Pancreas (tissue), 10 donors: ENCODE data around the gene CCDC40. TPM values are rescaled to one million over a fixed set of nuclear protein-coding genes. Genes with fewer than 3 reads are reported as not detected.

Experiments
- ATAC-seq, 4 donors: fragments of 200-7000 bp; cut with Tn5 transposase; one replicate each; pipeline versions ENCODE4 v1.8.0 to v1.9.1; 2020; ENCODE audit warnings: mild to moderate bottlenecking in 4 of 4, moderate library complexity in 4 of 4
- DNase-seq, 6 donors: peaks; one replicate each; pipeline ENCODE4 v3.0.0-alpha.2; 2020
- FAIRE-seq: peaks from 2 replicates; lab custom pipeline; 2012; peaks lifted over from hg19 to GRCh38; lab: Jason Lieb, UNC
- H3K27ac ChIP-seq, 4 donors: fragments of 200-600 bp; sonication (generic); 1 replicate in 3 of 4; 2 replicates in 1 of 4; pipeline versions ENCODE4 v1.5.0 to v1.8.0; 2020
- H3K27me3 ChIP-seq, 4 donors: fragments of 200-600 bp; one replicate each; pipeline ENCODE4 v1.8.0; 2021
- H3K36me3 ChIP-seq, 3 donors: fragments of 200-600 bp; sonication (generic) in 1 of 3; one replicate each; pipeline versions ENCODE4 v1.5.0 to v1.8.0; 2020 to 2021
- H3K4me1 ChIP-seq, 3 donors: fragments of 200-600 bp; one replicate each; pipeline ENCODE4 v1.8.0; 2021
- H3K4me3 ChIP-seq, 4 donors: fragments of 200-600 bp; sonication (generic) in 2 of 4; one replicate each; pipeline versions ENCODE4 v1.5.0 to v1.8.0; 2020 to 2021
- H3K9me3 ChIP-seq, 4 donors: fragments of 200-600 bp; one replicate each; pipeline ENCODE4 v1.8.0; 2021
- WGBS, 2 donors: extraction: QIAGEN DNeasy Blood & Tissue Kit; methylation state at CpG; one replicate each; pipeline ENCODE4 v1.1.7; 2013; 5-methylcytosine and 5-hydroxymethylcytosine counted together
- intact Hi-C, 3 donors: fragments of 100-400 bp; cut with DNase I; formaldehyde crosslinking; loops; one replicate each; pipeline versions ENCODE4 v1.11.1 to v1.14.2; 2022
- polyA plus RNA-seq, 2 donors: library from polyadenylated mRNA; stranded (reverse); fragments of 200-250 nt; gene quantifications; one replicate each; pipeline ENCODE4 v1.2.3, GENCODE V29; 2013
- total RNA-seq, 6 donors: library from RNA; stranded (reverse); fragmentation: NEBNext Ultra II Directional in 4 of 6; extraction: Animal tissue kit (Norgen Biotek cat#: 25700) in 4 of 6; gene quantifications; one replicate each; pipeline versions ENCODE4 v1.2.1 to v1.2.4, GENCODE V29; 2021 to 2023
- TF ChIP-seq, protein P1 (sequence below), 4 donors: fragments of 200-600 bp; sonication (generic) in 3 of 4; IDR thresholded peaks; one replicate each; pipeline versions ENCODE4 v1.5.0 to v1.8.0; 2021; ENCODE audit warnings: antibody characterized with exemption in 4 of 4
- donor health status: healthy with polysubstance abuse.
- donor health status: DM: no; HTN: no; CAD: no; lungs with moderate emphysema.
- donor health status: DM: no; HTN: no; CAD: no.
- donor health status: control.
- donor health status: control.
- donor health status: Bipolar disorder and iron deficiency.
- donor health status: DM: yes; HTN: yes; CAD: no.
- donor health status: DM: no; HTN: no; CAD: no.
- donor health status: DM: no; HTN: no; CAD: no.
- donor health status: DM: yes; HTN: yes; CAD: no.

Gene CCDC40
- total and polyA plus RNA-seq, 8 donors, result 1.9 to 12.3 (median 3.4) TPM

GRCh38 chr17:80107231-80108021 is 71.0 kb downstream of the CCDC40 start:
- FAIRE-seq (no peak), DNase-seq (peak in 3 of 6 donors; percentile 28 to 68 (median 55)), ATAC-seq (no peak)
- Histone ChIP-seq H3K27ac (no peak overlapping the region), H3K27me3 (no peaks in the 10 kb centered on the region), H3K9me3 (no peaks in the 10 kb centered on the region), H3K36me3 (no peaks in the 10 kb centered on the region), H3K4me1 (peaks cover 0 to under 1% (median 0%) of the 10 kb centered on the region in 3 donors), H3K4me3 (no peak overlapping the region)
- intact Hi-C loops, result no loop called here
- WGBS, 2 donors, result 91 to 93% methylated on average over 43 to 46 of the region's 46 CpGs
- TF ChIP-seq, protein P1, sequence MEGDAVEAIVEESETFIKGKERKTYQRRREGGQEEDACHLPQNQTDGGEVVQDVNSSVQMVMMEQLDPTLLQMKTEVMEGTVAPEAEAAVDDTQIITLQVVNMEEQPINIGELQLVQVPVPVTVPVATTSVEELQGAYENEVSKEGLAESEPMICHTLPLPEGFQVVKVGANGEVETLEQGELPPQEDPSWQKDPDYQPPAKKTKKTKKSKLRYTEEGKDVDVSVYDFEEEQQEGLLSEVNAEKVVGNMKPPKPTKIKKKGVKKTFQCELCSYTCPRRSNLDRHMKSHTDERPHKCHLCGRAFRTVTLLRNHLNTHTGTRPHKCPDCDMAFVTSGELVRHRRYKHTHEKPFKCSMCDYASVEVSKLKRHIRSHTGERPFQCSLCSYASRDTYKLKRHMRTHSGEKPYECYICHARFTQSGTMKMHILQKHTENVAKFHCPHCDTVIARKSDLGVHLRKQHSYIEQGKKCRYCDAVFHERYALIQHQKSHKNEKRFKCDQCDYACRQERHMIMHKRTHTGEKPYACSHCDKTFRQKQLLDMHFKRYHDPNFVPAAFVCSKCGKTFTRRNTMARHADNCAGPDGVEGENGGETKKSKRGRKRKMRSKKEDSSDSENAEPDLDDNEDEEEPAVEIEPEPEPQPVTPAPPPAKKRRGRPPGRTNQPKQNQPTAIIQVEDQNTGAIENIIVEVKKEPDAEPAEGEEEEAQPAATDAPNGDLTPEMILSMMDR (IDR thresholded peaks at IDR 0.05), result no peak

- no peak for ATAC-seq
- Histone ChIP-seq H3K4me1 (no peaks in the 10 kb centered on the region), H3K36me3 (no peaks in the 10 kb centered on the region), H3K27ac (no peak overlapping the region), H3K9me3 (no peaks in the 10 kb centered on the region), H3K27me3 (no peaks in the 10 kb centered on the region), H3K4me3 (no peak overlapping the region)
- peak in 3 of 6 donors; percentile 29 to 69 (median 39) for DNase-seq
- intact Hi-C loops, result no loop called here
- TF ChIP-seq, protein P1 (IDR thresholded peaks at IDR 0.05), result no peak
- 90 to 91% methylated on average over 37 to 40 of the region's 40 CpGs for WGBS, 2 donors
- no peak for FAIRE-seq
Observed at GRCh38 chr17:80108036-80108971, 71.9 kb downstream of the CCDC40 start.

GRCh38 chr17:80109066-80109660 is 72.7 kb downstream of the CCDC40 start:
- no peak overlapping the region for H3K27ac ChIP-seq
- WGBS, 2 donors, result 87 to 90% methylated on average over 13 of the region's 13 CpGs
- DNase-seq (peak in 2 of 6 donors; percentile 0 to 32), FAIRE-seq (no peak), ATAC-seq (no peak)
- H3K4me3 ChIP-seq, result no peak overlapping the region
- no peaks in the 10 kb centered on the region for H3K27me3 ChIP-seq
- intact Hi-C loops, result no loop called here
- H3K4me1 ChIP-seq, result no peaks in the 10 kb centered on the region
- no peaks in the 10 kb centered on the region for H3K36me3 ChIP-seq
- TF ChIP-seq, protein P1 (IDR thresholded peaks at IDR 0.05), result no peak
- H3K9me3 ChIP-seq, result no peaks in the 10 kb centered on the region

GRCh38 chr17:80109713-80110446 is 73.4 kb downstream of the CCDC40 start:
- intact Hi-C loops, result no loop called here
- no peaks in the 10 kb centered on the region for H3K9me3 ChIP-seq
- peak in 3 of 6 donors; percentile 1 to 56 (median 22) for DNase-seq
- TF ChIP-seq, protein P1 (IDR thresholded peaks at IDR 0.05), result no peak
- no peak overlapping the region for H3K4me3 ChIP-seq
- no peak overlapping the region for H3K27ac ChIP-seq
- no peaks in the 10 kb centered on the region for H3K27me3 ChIP-seq
- ATAC-seq, result no peak
- H3K36me3 ChIP-seq, result no peaks in the 10 kb centered on the region
- 90 to 91% methylated on average over 30 of the region's 30 CpGs for WGBS, 2 donors
- FAIRE-seq, result no peak
- H3K4me1 ChIP-seq, result no peaks in the 10 kb centered on the region
